SU-DHL-6 (cell line): Measurements from ENCODE around the gene DNAL1.

Experiments
- H2AFZ ChIP-seq: fragments of 200-600 bp; sonication (generic); 2 replicates; pipeline ENCODE4 v1.6.1; 2014; ENCODE audit warnings: low read depth, mild to moderate bottlenecking, moderate library complexity, mixed read lengths, antibody characterized with exemption, low read length; ENCODE audit not compliant: severe bottlenecking
- H3F3A ChIP-seq: fragments of 200-600 bp; shearing (Covaris generic); 2 replicates; pipeline ENCODE4 v1.6.0; 2016; ENCODE audit warnings: antibody characterized with exemption, mild to moderate bottlenecking; ENCODE audit not compliant: insufficient read depth
- H3K27ac ChIP-seq: fragments of 200-600 bp; sonication (generic); 2 replicates; pipeline ENCODE4 v1.5.1; 2016; ENCODE audit warnings: low read depth, mild to moderate bottlenecking, low read length, moderate library complexity, mixed read lengths
- H3K27me3 ChIP-seq: fragments of 200-600 bp; sonication (generic), shearing (Covaris generic); 2 replicates; pipeline ENCODE4 v1.6.0; 2014; ENCODE audit warnings: mild to moderate bottlenecking, low read length
- H3K36me3 ChIP-seq: fragments of 200-600 bp; sonication (generic); 2 replicates; pipeline ENCODE4 v1.6.1; 2014; ENCODE audit warnings: mild to moderate bottlenecking, low read length, mixed read lengths
- H3K4me2 ChIP-seq: fragments of 300-600, 200-600 bp; shearing (Covaris generic), sonication (generic); 2 replicates; pipeline ENCODE4 v1.6.0; 2014; ENCODE audit warnings: low read length, low read depth, mild to moderate bottlenecking; ENCODE audit not compliant: poor library complexity, severe bottlenecking
- H3K4me3 ChIP-seq: fragments of 200-600 bp; sonication (generic); 2 replicates; pipeline ENCODE4 v1.5.1; 2014; ENCODE audit warnings: antibody characterized with exemption, low read length, mild to moderate bottlenecking, mixed read lengths; ENCODE audit not compliant: insufficient read depth, poor library complexity, severe bottlenecking
- H3K79me2 ChIP-seq: fragments of 200-600 bp; sonication (generic); 2 replicates; pipeline ENCODE4 v1.6.1; 2014; ENCODE audit warnings: mild to moderate bottlenecking, low read length, moderate library complexity; ENCODE audit not compliant: insufficient read depth
- H3K9ac ChIP-seq: fragments of 200-600 bp; sonication (generic); 2 replicates; pipeline ENCODE4 v1.7.0; 2014; ENCODE audit warnings: mild to moderate bottlenecking, low read length
- H3K9me2 ChIP-seq: fragments of 200-600 bp; sonication (generic); replicated peaks from 2 replicates; pipeline ENCODE4 v1.6.1; 2014; ENCODE audit warnings: low read length; ENCODE audit not compliant: insufficient read depth
- H3K9me3 ChIP-seq: fragments of 200-600 bp; sonication (generic); 2 replicates; pipeline ENCODE4 v1.6.1; 2014; ENCODE audit warnings: low read length, mixed read lengths; ENCODE audit not compliant: insufficient read depth
- H4K20me1 ChIP-seq: fragments of 200-600 bp; sonication (generic); 2 replicates; pipeline ENCODE4 v1.6.1; 2014; ENCODE audit warnings: low read depth, mild to moderate bottlenecking, antibody characterized with exemption, low read length, moderate library complexity, mixed read lengths
- EZH2phosphoT487 ChIP-seq: fragments of 200-600 bp; sonication (generic), shearing (Covaris generic); conservative IDR thresholded peaks from 2 replicates; pipeline ENCODE4 v1.6.1; 2018; ENCODE audit warnings: mild to moderate bottlenecking, antibody characterized with exemption, low read length, moderate library complexity, mixed read lengths
- TF ChIP-seq, protein P1 (sequence below): fragments of 200-600 bp; sonication (generic); IDR thresholded peaks from one replicate; pipeline ENCODE4 v1.5.1; 2017; ENCODE audit warnings: antibody characterized with exemption, mild to moderate bottlenecking, low read length, moderate library complexity; ENCODE audit not compliant: insufficient read depth, poor library complexity, severe bottlenecking

The DNAL1 gene

DNA sequence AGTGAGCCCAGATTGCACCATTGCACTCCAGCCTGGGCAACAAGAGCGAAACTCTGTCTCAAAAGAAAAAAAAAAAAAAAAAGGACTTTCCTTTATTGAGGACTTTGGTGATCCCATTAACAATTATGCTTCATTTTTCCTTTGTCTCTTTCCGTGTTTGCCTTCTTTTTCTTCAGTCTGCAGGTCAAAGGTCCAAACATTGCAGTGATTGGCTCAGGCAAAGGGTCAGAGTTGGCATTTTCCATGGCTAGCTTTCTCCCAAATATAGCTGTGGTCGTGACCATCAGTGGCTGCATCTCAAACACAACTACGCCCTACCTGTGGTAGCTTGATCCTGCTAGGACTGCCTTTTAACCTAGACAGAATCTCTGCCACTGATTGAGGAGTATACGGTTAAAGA lies 7.0 kb upstream of the DNAL1 start:
- Histone ChIP-seq H3K27me3 (no peaks in the 10 kb centered on the region), H3K4me3 (no peak overlapping the region), H4K20me1 (no peaks in the 10 kb centered on the region), H3K9me3 (no peaks in the 10 kb centered on the region), H3K9me2 (no peaks in the 10 kb centered on the region), H3K79me2 (no peaks in the 10 kb centered on the region), H3F3A (no peaks in the 10 kb centered on the region), H3K9ac (no peak overlapping the region), H3K36me3 (no peaks in the 10 kb centered on the region), H2AFZ (no peak overlapping the region), H3K4me2 (no peak overlapping the region), H3K27ac (no peak overlapping the region)
- TF ChIP-seq, protein P1, sequence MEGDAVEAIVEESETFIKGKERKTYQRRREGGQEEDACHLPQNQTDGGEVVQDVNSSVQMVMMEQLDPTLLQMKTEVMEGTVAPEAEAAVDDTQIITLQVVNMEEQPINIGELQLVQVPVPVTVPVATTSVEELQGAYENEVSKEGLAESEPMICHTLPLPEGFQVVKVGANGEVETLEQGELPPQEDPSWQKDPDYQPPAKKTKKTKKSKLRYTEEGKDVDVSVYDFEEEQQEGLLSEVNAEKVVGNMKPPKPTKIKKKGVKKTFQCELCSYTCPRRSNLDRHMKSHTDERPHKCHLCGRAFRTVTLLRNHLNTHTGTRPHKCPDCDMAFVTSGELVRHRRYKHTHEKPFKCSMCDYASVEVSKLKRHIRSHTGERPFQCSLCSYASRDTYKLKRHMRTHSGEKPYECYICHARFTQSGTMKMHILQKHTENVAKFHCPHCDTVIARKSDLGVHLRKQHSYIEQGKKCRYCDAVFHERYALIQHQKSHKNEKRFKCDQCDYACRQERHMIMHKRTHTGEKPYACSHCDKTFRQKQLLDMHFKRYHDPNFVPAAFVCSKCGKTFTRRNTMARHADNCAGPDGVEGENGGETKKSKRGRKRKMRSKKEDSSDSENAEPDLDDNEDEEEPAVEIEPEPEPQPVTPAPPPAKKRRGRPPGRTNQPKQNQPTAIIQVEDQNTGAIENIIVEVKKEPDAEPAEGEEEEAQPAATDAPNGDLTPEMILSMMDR = no peak
- TF ChIP-seq EZH2phosphoT487 = no peak

GRCh38 chr14:73640796-73641365 lies 3.9 kb upstream of the DNAL1 start:
- Histone ChIP-seq H3K36me3 (no peaks in the 10 kb centered on the region), H2AFZ (no peak overlapping the region), H3F3A (0 out of 2 replicates have a peak, but pooled peaks cover 3% of the 10 kb centered on the region), H3K9ac (no peak overlapping the region), H3K4me3 (no peak overlapping the region), H3K79me2 (no peaks in the 10 kb centered on the region), H3K9me2 (no peaks in the 10 kb centered on the region), H3K4me2 (no peak overlapping the region), H3K27me3 (no peaks in the 10 kb centered on the region), H3K27ac (no peak overlapping the region), H3K9me3 (no peaks in the 10 kb centered on the region), H4K20me1 (no peaks in the 10 kb centered on the region)
- TF ChIP-seq, protein P1 = no peak
- no peak for TF ChIP-seq EZH2phosphoT487

DNA sequence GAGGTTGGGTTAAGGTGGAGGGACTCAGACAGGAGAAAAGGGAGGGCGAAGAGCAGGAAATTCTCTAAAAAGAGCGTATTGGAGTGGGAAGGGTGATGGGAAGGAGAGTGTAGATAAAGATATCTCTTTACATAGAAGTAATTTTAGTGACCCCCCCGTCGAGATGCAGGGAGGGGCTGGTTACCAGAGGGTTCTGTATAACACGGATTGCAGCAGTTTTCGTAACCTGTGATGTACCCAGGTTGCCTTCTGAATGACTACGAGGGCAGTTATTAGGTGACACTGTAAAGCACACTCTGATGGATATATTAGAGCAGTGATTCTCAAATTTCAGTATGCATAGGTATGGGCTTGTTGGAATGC lies 443 bp downstream of the DNAL1 start:
- Histone ChIP-seq H3K4me2 (peak overlapping the region; percentile 100), H3K27ac (no peak overlapping the region), H3K4me3 (peak overlapping the region; percentile 90), H4K20me1 (no peaks in the 10 kb centered on the region), H3K9me3 (no peaks in the 10 kb centered on the region), H2AFZ (peak overlapping the region; percentile 99), H3K9ac (peak overlapping the region; percentile 72), H3K79me2 (no peaks in the 10 kb centered on the region), H3K36me3 (no peaks in the 10 kb centered on the region), H3K9me2 (no peaks in the 10 kb centered on the region), H3K27me3 (no peaks in the 10 kb centered on the region), H3F3A (0 out of 2 replicates have a peak, but pooled peaks cover 3% of the 10 kb centered on the region)
- no peak for TF ChIP-seq EZH2phosphoT487
- TF ChIP-seq, protein P1 = no peak

GRCh38 chr14:73651005-73651404 lies 6.2 kb downstream of the DNAL1 start:
- H3K4me3 ChIP-seq = no peak overlapping the region
- TF ChIP-seq, protein P1 = no peak
- no peak for TF ChIP-seq EZH2phosphoT487
- no peaks in the 10 kb centered on the region for H3K27me3 ChIP-seq
- no peak overlapping the region for H3K9ac ChIP-seq
- H3F3A ChIP-seq = peaks cover 3% of the 10 kb centered on the region; the same call in 1 of the 2 replicates
- no peak overlapping the region for H3K27ac ChIP-seq
- no peak overlapping the region for H2AFZ ChIP-seq
- H3K79me2 ChIP-seq = no peaks in the 10 kb centered on the region
- H4K20me1 ChIP-seq = no peaks in the 10 kb centered on the region
- H3K9me2 ChIP-seq = no peaks in the 10 kb centered on the region
- H3K36me3 ChIP-seq = no peaks in the 10 kb centered on the region
- no peaks in the 10 kb centered on the region for H3K9me3 ChIP-seq
- no peak overlapping the region for H3K4me2 ChIP-seq
